Loucy (cell line): ENCODE results near the gene USP25.

Source experiments
- CTCF ChIP-seq: fragments of 200-600 bp; sonication (generic); conservative IDR thresholded peaks from 2 replicates; pipeline ENCODE4 v1.5.1; 2014; ENCODE audit warnings: mild to moderate bottlenecking, antibody characterized with exemption, low read length
- EZH2phosphoT487 ChIP-seq: fragments of 200-600 bp; IDR thresholded peaks from 2 replicates; pipeline ENCODE4 v1.6.1; 2018; ENCODE audit warnings: antibody characterized with exemption, mild to moderate bottlenecking, moderate library complexity, borderline replicate concordance

- TF ChIP-seq CTCF (no peak), EZH2phosphoT487 (no peak)
Observed at GRCh38 chr21:15856813-15857212, 127.0 kb downstream of the USP25 start.
